Calu3 (cell line): ENCODE measurements around the gene HEXA. TPM values are rescaled to one million over a fixed set of nuclear protein-coding genes. Genes with fewer than 3 reads are reported as not detected.

Experiments used
- BruUV-seq: library from RNA; stranded (reverse); fragments of 400-500 nt; replicated peaks from 2 replicates; lab custom pipeline; 2021; lab: Mats Ljungman, UMichigan
- CTCF ChIA-PET: fragments of 300-600 bp; sonication (Branson Sonifier 250); formaldehyde crosslinking; loops from one replicate; lab custom pipeline; 2022; ENCODE audit warnings: antibody characterized with exemption; lab: Charles Lee
- DNase-seq: peaks from one replicate; pipeline ENCODE4 v3.0.0; 2022
- H3K27ac Mint-ChIP-seq: one replicate; pipeline ENCODE4 v1.8.0; 2022; ENCODE audit warnings: mixed read lengths; ENCODE audit not compliant: unreplicated experiment
- H3K27me3 Mint-ChIP-seq: one replicate; pipeline ENCODE4 v1.8.0; 2022; ENCODE audit warnings: mixed read lengths; ENCODE audit not compliant: unreplicated experiment
- H3K36me3 Mint-ChIP-seq: one replicate; pipeline ENCODE4 v1.8.0; 2022; ENCODE audit warnings: mild to moderate bottlenecking, moderate library complexity, mixed read lengths; ENCODE audit not compliant: insufficient read depth, unreplicated experiment
- H3K4me1 Mint-ChIP-seq: one replicate; pipeline ENCODE4 v1.8.0; 2022; ENCODE audit warnings: mild to moderate bottlenecking, low read depth, mixed read lengths; ENCODE audit not compliant: unreplicated experiment
- H3K4me3 Mint-ChIP-seq: one replicate; pipeline ENCODE4 v1.8.0; 2022; ENCODE audit warnings: mild to moderate bottlenecking, low read depth, moderate library complexity, mixed read lengths; ENCODE audit not compliant: unreplicated experiment
- H3K9me3 Mint-ChIP-seq: one replicate; pipeline ENCODE4 v1.8.0; 2022; ENCODE audit warnings: low read depth, mixed read lengths; ENCODE audit not compliant: unreplicated experiment
- CTCF ChIP-seq: fragments of 200-600 bp; IDR thresholded peaks from one replicate; pipeline ENCODE4 v1.8.0; 2022; ENCODE audit warnings: antibody characterized with exemption; ENCODE audit not compliant: unreplicated experiment
- intact Hi-C: fragments of 100-400 bp; cut with micrococcal nuclease; formaldehyde crosslinking; loops from one replicate; pipeline ENCODE4 v1.10.0; 2022; ENCODE audit not compliant: unreplicated experiment
- total RNA-seq: library from RNA; stranded (reverse); gene quantifications from 2 replicates; pipeline ENCODE4 v1.2.3, GENCODE V29; 2022

HEXA gene
- total RNA-seq, 1 experiment from 2014 or later, result 129 TPM

GRCh38 chr15:72404841-72405240 is 29.0 kb upstream of the HEXA start:
- no peak for TF ChIP-seq CTCF
- Mint-ChIP-seq H3K27ac (no peak overlapping the region), H3K27me3 (peaks cover 100% of the 10 kb centered on the region), H3K9me3 (no peaks in the 10 kb centered on the region), H3K4me1 (no peaks in the 10 kb centered on the region), H3K4me3 (no peak overlapping the region), H3K36me3 (no peaks in the 10 kb centered on the region)
- BruUV-seq, result no TSS peak
- CTCF ChIA-PET, result interaction anchor here (1.4 kb wide), 1 partner anchor 22 kb away, joined by 4 read pairs; no protein-coding TSS in a partner anchor
- no peak for DNase-seq
- intact Hi-C loops, result no loop called here

GRCh38 chr15:72404356-72404755 is 28.5 kb upstream of the HEXA start:
- CTCF ChIA-PET, result interaction anchor here (1.4 kb wide), 1 partner anchor 22 kb away, joined by 4 read pairs; no protein-coding TSS in a partner anchor
- DNase-seq, result no peak
- no peak for TF ChIP-seq CTCF
- BruUV-seq, result no TSS peak
- Mint-ChIP-seq H3K27ac (no peak overlapping the region), H3K27me3 (peaks cover 99% of the 10 kb centered on the region), H3K4me3 (no peak overlapping the region), H3K36me3 (no peaks in the 10 kb centered on the region), H3K9me3 (no peaks in the 10 kb centered on the region), H3K4me1 (no peaks in the 10 kb centered on the region)
- intact Hi-C loops, result no loop called here

DNA sequence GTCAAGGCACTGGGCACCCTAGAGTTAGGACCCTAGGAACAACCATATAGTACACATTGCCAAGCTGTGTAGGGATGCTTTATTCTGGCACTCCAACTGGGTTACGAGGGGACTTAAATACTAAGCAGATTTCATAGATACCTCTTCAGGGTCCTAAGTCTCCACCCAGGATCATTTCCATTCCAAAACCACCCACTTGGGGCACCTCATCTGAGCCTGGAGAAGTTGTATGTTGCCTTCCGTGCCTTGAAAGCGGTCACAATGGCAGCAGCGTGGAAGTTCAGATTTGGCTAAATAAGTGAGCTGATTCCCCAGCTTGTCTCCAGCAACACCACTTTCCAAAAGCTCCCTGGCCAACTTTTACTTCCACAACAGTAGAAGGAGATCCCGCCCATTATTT is 26.9 kb upstream of the HEXA start:
- Mint-ChIP-seq H3K4me3 (no peak overlapping the region), H3K27ac (no peak overlapping the region), H3K9me3 (no peaks in the 10 kb centered on the region), H3K4me1 (no peaks in the 10 kb centered on the region), H3K36me3 (no peaks in the 10 kb centered on the region), H3K27me3 (peaks cover 99% of the 10 kb centered on the region)
- CTCF ChIA-PET, result no interaction called here
- TF ChIP-seq CTCF, result no peak
- BruUV-seq, result no TSS peak
- DNase-seq, result no peak
- intact Hi-C loops, result no loop called here

DNA sequence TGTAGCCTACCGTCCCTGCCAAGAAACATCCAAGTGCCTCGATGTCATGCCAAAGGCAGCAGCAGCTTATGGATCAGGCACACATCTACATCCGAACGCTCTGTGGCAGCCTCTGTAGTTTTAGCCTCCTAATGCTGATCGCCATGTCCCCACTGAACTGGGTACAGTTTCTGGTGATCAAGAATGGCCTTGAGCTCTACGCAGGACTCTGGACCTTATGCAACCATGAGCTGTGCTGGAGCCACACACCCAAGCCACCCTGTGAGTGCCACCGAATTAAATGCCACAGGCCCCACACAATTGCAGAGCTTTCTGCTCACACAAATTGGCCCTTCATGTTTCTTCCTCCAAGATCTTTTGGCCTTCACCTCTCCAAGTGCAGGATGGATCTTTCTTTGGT is 22.8 kb upstream of the HEXA start:
- Mint-ChIP-seq H3K4me1 (no peaks in the 10 kb centered on the region), H3K36me3 (no peaks in the 10 kb centered on the region), H3K27me3 (peaks cover 81% of the 10 kb centered on the region), H3K4me3 (no peak overlapping the region), H3K27ac (no peak overlapping the region), H3K9me3 (no peaks in the 10 kb centered on the region)
- CTCF ChIA-PET, result no interaction called here
- TF ChIP-seq CTCF, result no peak
- intact Hi-C loops, result no loop called here
- BruUV-seq, result no TSS peak
- no peak for DNase-seq
